Trophoblast cell (in vitro differentiated cells and primary cell): ENCODE results near the gene TMEFF2.

Experiments
- DNase-seq, 2 donors: peaks; one replicate each; pipeline ENCODE4 v3.0.0-alpha.2; 2016
- H2AFZ ChIP-seq: 2 replicates; pipeline ENCODE4 v1.6.1; 2013; ENCODE audit warnings: low read length, moderate library complexity, mild to moderate bottlenecking; ENCODE audit not compliant: insufficient read depth, poor library complexity
- H2AK5ac ChIP-seq: 2 replicates; pipeline ENCODE4 v1.6.1; 2013; ENCODE audit warnings: mild to moderate bottlenecking, low read length
- H2BK120ac ChIP-seq: 2 replicates; pipeline ENCODE4 v1.6.1; 2013; ENCODE audit warnings: low read length, mild to moderate bottlenecking, moderate library complexity; ENCODE audit not compliant: insufficient read depth, poor library complexity
- H2BK12ac ChIP-seq: 2 replicates; pipeline ENCODE4 v1.6.1; 2013; ENCODE audit warnings: mild to moderate bottlenecking, low read length, moderate library complexity
- H2BK5ac ChIP-seq: 2 replicates; pipeline ENCODE4 v1.6.1; 2013; ENCODE audit warnings: low read length, low read depth, moderate library complexity, mild to moderate bottlenecking; ENCODE audit not compliant: poor library complexity
- H3K14ac ChIP-seq: 2 replicates; pipeline ENCODE4 v1.6.1; 2013; ENCODE audit warnings: mild to moderate bottlenecking, low read length
- H3K18ac ChIP-seq: 2 replicates; pipeline ENCODE4 v1.6.1; 2013; ENCODE audit warnings: mild to moderate bottlenecking, low read length
- H3K23ac ChIP-seq: 2 replicates; pipeline ENCODE4 v1.6.1; 2013; ENCODE audit warnings: low read length
- H3K27ac ChIP-seq: 2 replicates; pipeline ENCODE4 v1.5.1; 2013; ENCODE audit warnings: low read depth, mild to moderate bottlenecking, inconsistent platforms, low read length, moderate library complexity
- H3K27me3 ChIP-seq: 2 replicates; pipeline ENCODE4 v1.6.1; 2013; ENCODE audit warnings: inconsistent platforms, mild to moderate bottlenecking, low read length, moderate library complexity; ENCODE audit not compliant: insufficient read depth
- H3K36me3 ChIP-seq, 2 experiments: 1 replicate in 1 of 2; 2 replicates in 1 of 2; pipeline ENCODE4 v1.6.1; 2013; ENCODE audit warnings: low read length in 2 of 2, mild to moderate bottlenecking in 2 of 2, moderate library complexity in 1 of 2; ENCODE audit not compliant: insufficient read depth in 2 of 2, control insufficient read depth in 1 of 2
- H3K4ac ChIP-seq: 2 replicates; pipeline ENCODE4 v1.6.1; 2013; ENCODE audit warnings: low read depth, mild to moderate bottlenecking, low read length, moderate library complexity
- H3K4me1 ChIP-seq, 2 experiments: 1 replicate in 1 of 2; 2 replicates in 1 of 2; pipeline ENCODE4 v1.6.1; 2013; ENCODE audit warnings: low read length in 2 of 2, mild to moderate bottlenecking in 2 of 2, moderate library complexity in 1 of 2; ENCODE audit not compliant: insufficient read depth in 2 of 2, control insufficient read depth in 1 of 2
- H3K4me2 ChIP-seq: 2 replicates; pipeline ENCODE4 v1.6.1; 2013; ENCODE audit warnings: inconsistent platforms, mild to moderate bottlenecking, low read length, moderate library complexity
- H3K4me3 ChIP-seq: 2 replicates; pipeline ENCODE4 v1.5.1; 2013; ENCODE audit warnings: mild to moderate bottlenecking, low read depth, low read length, inconsistent platforms
- H3K79me1 ChIP-seq: one replicate; pipeline ENCODE4 v1.6.1; 2013; ENCODE audit warnings: low read length
- H3K79me2 ChIP-seq: 2 replicates; pipeline ENCODE4 v1.6.1; 2013; ENCODE audit warnings: low read length, mild to moderate bottlenecking; ENCODE audit not compliant: control insufficient read depth, insufficient read depth, poor library complexity
- H3K9ac ChIP-seq: 2 replicates; pipeline ENCODE4 v1.6.1; 2013; ENCODE audit warnings: mild to moderate bottlenecking, low read length
- H3K9me3 ChIP-seq: 2 replicates; pipeline ENCODE4 v1.6.1; 2013; ENCODE audit warnings: low read depth, mild to moderate bottlenecking, control low read depth, inconsistent platforms, low read length; ENCODE audit not compliant: insufficient read depth
- H4K12ac ChIP-seq: 2 replicates; pipeline ENCODE4 v1.6.1; 2013; ENCODE audit warnings: low read depth, mild to moderate bottlenecking, low read length, moderate library complexity
- H4K8ac ChIP-seq: 2 replicates; pipeline ENCODE4 v1.6.1; 2013; ENCODE audit warnings: low read depth, mild to moderate bottlenecking, low read length, moderate library complexity
- H4K91ac ChIP-seq: one replicate; pipeline ENCODE4 v1.6.1; 2013; ENCODE audit warnings: low read depth, mild to moderate bottlenecking, low read length, moderate library complexity
- WGBS: extraction: QIAGEN DNeasy Blood & Tissue Kit; methylation state at CpG from one replicate; pipeline ENCODE4 v1.1.7; 2013; ENCODE audit warnings: missing lambda C conversion rate; ENCODE audit not compliant: insufficient read length, insufficient coverage; ENCODE audit errors: extremely low coverage; 5-methylcytosine and 5-hydroxymethylcytosine counted together

Gene TMEFF2

DNA sequence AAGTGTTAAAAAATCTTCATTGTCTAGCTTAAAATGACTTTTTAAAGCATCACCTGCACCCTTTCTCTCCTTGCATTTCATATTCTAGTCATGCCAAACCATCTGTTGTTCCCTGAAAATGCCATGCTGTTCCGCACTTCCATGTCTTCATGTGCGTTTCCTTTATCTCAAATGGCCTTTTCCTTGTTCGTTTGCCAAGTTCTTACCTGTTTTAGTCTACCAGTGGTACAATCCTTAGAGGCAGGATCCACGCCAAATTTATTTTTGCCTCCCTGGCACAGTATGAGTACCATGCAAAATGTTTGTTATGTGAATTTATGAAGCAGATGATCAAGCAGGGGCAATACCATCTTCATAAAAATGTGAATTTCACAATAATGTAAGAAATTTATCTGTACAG, 37.0 kb downstream of the TMEFF2 start:
- Histone ChIP-seq H3K4me3 (no peak overlapping the region), H3K4ac (no peak overlapping the region), H3K79me2 (no peaks in the 10 kb centered on the region), H3K36me3 (no peaks in the 10 kb centered on the region), H2BK5ac (no peak overlapping the region), H2BK120ac (no peak overlapping the region), H3K27me3 (no peaks in the 10 kb centered on the region), H2AK5ac (no peak overlapping the region), H2AFZ (no peak overlapping the region), H3K27ac (no peak overlapping the region), H4K8ac (no peak overlapping the region), H3K4me2 (no peak overlapping the region), H4K91ac (no peak overlapping the region), H3K9ac (no peak overlapping the region), H3K23ac (no peak overlapping the region), H3K18ac (no peak overlapping the region), H4K12ac (no peak overlapping the region), H3K9me3 (no peaks in the 10 kb centered on the region), H3K14ac (no peak overlapping the region), H3K4me1 (no peaks in the 10 kb centered on the region), H3K79me1 (no peaks in the 10 kb centered on the region), H2BK12ac (no peak overlapping the region)
- no CpG with 5 or more reads among the region's 4 CpGs for WGBS
- no peak for DNase-seq

DNA sequence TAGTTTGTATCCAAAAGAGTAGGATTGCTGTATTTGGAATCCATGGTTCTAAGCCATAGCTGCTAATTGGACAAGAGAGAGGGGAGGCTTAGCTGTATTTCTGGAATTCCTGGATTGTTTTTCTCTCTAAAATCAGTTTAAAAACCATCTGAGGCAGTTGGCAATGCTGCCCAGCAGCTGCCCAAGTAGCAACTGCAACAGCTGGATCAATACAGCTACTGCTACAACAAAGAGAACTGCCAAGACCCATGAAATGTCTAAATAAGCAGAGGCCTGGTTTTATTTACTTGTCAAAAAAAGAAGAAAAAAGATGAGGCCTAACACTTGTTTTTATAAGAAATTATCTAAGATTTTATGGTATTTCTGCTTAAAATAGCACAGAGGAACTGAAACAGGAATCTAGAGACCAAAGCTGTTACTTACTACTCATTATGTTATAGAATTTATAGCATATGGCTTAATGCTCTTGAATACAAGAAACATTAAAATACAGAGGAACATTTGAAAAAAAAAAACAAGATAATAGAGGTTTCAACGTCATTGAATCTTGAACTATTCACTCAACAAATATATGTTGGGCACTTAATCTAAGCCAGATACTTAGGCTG, 39.1 kb downstream of the TMEFF2 start:
- H2BK5ac ChIP-seq, result no peak overlapping the region
- no peak overlapping the region for H3K27ac ChIP-seq
- no peak overlapping the region for H3K4me3 ChIP-seq
- H3K36me3 ChIP-seq, result no peaks in the 10 kb centered on the region
- no peak overlapping the region for H2BK12ac ChIP-seq
- no peak overlapping the region for H3K18ac ChIP-seq
- H3K23ac ChIP-seq, result no peak overlapping the region
- H2BK120ac ChIP-seq, result no peak overlapping the region
- no peak overlapping the region for H4K12ac ChIP-seq
- no peaks in the 10 kb centered on the region for H3K9me3 ChIP-seq
- H3K4me1 ChIP-seq, result no peaks in the 10 kb centered on the region
- no peak overlapping the region for H3K14ac ChIP-seq
- H3K4ac ChIP-seq, result no peak overlapping the region
- H3K79me2 ChIP-seq, result no peaks in the 10 kb centered on the region
- H4K8ac ChIP-seq, result no peak overlapping the region
- WGBS, result no CpG with 5 or more reads among the region's 1 CpG
- H4K91ac ChIP-seq, result no peak overlapping the region
- H3K79me1 ChIP-seq, result no peaks in the 10 kb centered on the region
- H3K27me3 ChIP-seq, result no peaks in the 10 kb centered on the region
- no peak overlapping the region for H3K9ac ChIP-seq
- DNase-seq, result no peak
- H3K4me2 ChIP-seq, result no peak overlapping the region
- H2AK5ac ChIP-seq, result no peak overlapping the region
- no peak overlapping the region for H2AFZ ChIP-seq

DNA sequence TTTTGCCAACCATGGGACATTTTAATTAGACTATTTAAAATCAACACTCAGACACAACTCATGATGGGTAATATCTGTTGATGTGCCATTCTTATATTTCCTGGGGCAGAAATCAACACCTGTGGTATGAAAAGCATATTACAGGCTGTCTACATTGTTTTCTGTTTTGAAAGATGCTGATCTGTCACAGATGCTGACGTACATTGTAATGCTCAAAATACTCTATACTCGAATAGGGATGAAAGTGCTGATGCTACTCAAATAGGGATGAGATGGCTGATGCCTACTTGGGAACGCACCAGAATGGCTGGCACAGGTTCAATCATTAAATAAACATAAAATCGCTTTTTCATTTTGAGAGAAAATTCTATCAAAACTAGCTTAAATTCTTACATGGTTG, 41.2 kb downstream of the TMEFF2 start:
- Histone ChIP-seq H3K36me3 (no peaks in the 10 kb centered on the region), H3K79me1 (no peaks in the 10 kb centered on the region), H2AK5ac (no peak overlapping the region), H3K4me3 (no peak overlapping the region), H4K12ac (no peak overlapping the region), H2BK12ac (no peak overlapping the region), H3K23ac (no peak overlapping the region), H3K9me3 (no peaks in the 10 kb centered on the region), H3K27ac (no peak overlapping the region), H3K4me2 (no peak overlapping the region), H3K27me3 (no peaks in the 10 kb centered on the region), H3K4ac (no peak overlapping the region), H4K8ac (no peak overlapping the region), H3K4me1 (peaks cover 0 to 3% of the 10 kb centered on the region in 2 experiments), H2BK120ac (no peak overlapping the region), H3K79me2 (no peaks in the 10 kb centered on the region), H2BK5ac (no peak overlapping the region), H3K14ac (no peak overlapping the region), H3K18ac (no peak overlapping the region), H3K9ac (no peak overlapping the region), H4K91ac (no peak overlapping the region), H2AFZ (no peak overlapping the region)
- no peak for DNase-seq
- WGBS, result no CpG with 5 or more reads among the region's 4 CpGs

DNA sequence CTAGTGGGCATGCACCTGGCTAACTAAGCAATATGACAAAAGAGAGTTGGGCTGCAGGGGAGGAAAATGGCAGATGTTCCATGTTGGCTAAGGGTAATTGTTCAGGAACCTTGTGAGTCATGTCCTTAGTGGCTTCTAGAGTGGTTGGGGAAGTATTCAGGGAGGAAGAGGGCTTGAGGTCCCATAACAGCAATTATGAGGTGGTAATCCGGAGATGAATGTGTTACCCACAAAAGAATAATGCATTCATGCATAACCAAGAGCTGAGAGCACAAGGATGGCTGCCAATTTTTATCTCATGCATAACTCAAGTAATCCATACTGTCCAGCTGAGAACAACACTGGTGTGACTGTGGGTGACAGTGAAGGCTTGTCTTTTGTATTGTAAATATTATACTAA, 42.9 kb downstream of the TMEFF2 start:
- H3K14ac ChIP-seq, result no peak overlapping the region
- H3K79me2 ChIP-seq, result no peaks in the 10 kb centered on the region
- H2AK5ac ChIP-seq, result no peak overlapping the region
- no peak overlapping the region for H3K18ac ChIP-seq
- no peak overlapping the region for H2BK120ac ChIP-seq
- no peak overlapping the region for H4K91ac ChIP-seq
- DNase-seq, result no peak
- no peak overlapping the region for H3K27ac ChIP-seq
- no peak overlapping the region for H3K4me3 ChIP-seq
- H2BK5ac ChIP-seq, result no peak overlapping the region
- H3K9me3 ChIP-seq, result no peaks in the 10 kb centered on the region
- no peak overlapping the region for H3K4me2 ChIP-seq
- H3K4ac ChIP-seq, result no peak overlapping the region
- H3K36me3 ChIP-seq, result no peaks in the 10 kb centered on the region
- no peak overlapping the region for H3K23ac ChIP-seq
- peaks cover 0 to 5% of the 10 kb centered on the region in 2 experiments for H3K4me1 ChIP-seq
- no peak overlapping the region for H2BK12ac ChIP-seq
- no peak overlapping the region for H4K8ac ChIP-seq
- H3K9ac ChIP-seq, result no peak overlapping the region
- H4K12ac ChIP-seq, result no peak overlapping the region
- no peaks in the 10 kb centered on the region for H3K79me1 ChIP-seq
- H2AFZ ChIP-seq, result no peak overlapping the region
- WGBS, result no CpG with 5 or more reads among the region's 1 CpG
- no peaks in the 10 kb centered on the region for H3K27me3 ChIP-seq
